OCI-LY1 (cell line): ENCODE results near the gene SLC47A2.

ENCODE experiments used
- H2AFZ ChIP-seq: fragments of 200-600 bp; sonication (generic), shearing (Covaris generic); 2 replicates; pipeline ENCODE4 v1.6.0; 2014; ENCODE audit warnings: antibody characterized with exemption, mild to moderate bottlenecking, low read length
- H3F3A ChIP-seq: fragments of 200-600 bp; sonication (generic), shearing (Covaris generic); 2 replicates; pipeline ENCODE4 v1.6.0; 2014; ENCODE audit warnings: mild to moderate bottlenecking, antibody characterized with exemption, low read length, moderate library complexity; ENCODE audit not compliant: insufficient read depth
- H3K27ac ChIP-seq: fragments of 200-600 bp; sonication (generic); 2 replicates; pipeline ENCODE4 v1.5.1; 2014; ENCODE audit warnings: low read length, mixed run types, mild to moderate bottlenecking, low read depth; ENCODE audit not compliant: poor library complexity, severe bottlenecking
- H3K27me3 ChIP-seq: fragments of 200-600 bp; sonication (generic); 2 replicates; pipeline ENCODE4 v1.6.0; 2014; ENCODE audit warnings: antibody characterized with exemption, mild to moderate bottlenecking, low read length, moderate library complexity; ENCODE audit not compliant: insufficient read depth
- H3K36me3 ChIP-seq: fragments of 200-600 bp; sonication (generic); 2 replicates; pipeline ENCODE4 v1.6.1; 2014; ENCODE audit warnings: mild to moderate bottlenecking, antibody characterized with exemption, low read length, moderate library complexity, mixed read lengths; ENCODE audit not compliant: insufficient read depth
- H3K4me1 ChIP-seq: fragments of 200-600 bp; sonication (generic); 2 replicates; pipeline ENCODE4 v1.5.1; 2014; ENCODE audit warnings: mild to moderate bottlenecking, low read length, moderate library complexity; ENCODE audit not compliant: insufficient read depth, severe bottlenecking
- H3K4me2 ChIP-seq: fragments of 200-600 bp; sonication (generic), shearing (Covaris generic); 2 replicates; pipeline ENCODE4 v1.6.1; 2014; ENCODE audit warnings: low read length
- H3K4me3 ChIP-seq: fragments of 200-600 bp; sonication (generic); 2 replicates; pipeline ENCODE4 v1.5.1; 2014; ENCODE audit warnings: low read length, low read depth, mild to moderate bottlenecking, mixed read lengths; ENCODE audit not compliant: poor library complexity, severe bottlenecking
- H3K79me2 ChIP-seq: fragments of 200-600 bp; shearing (Covaris generic); 2 replicates; pipeline ENCODE4 v1.6.1; 2016; ENCODE audit warnings: mixed run types, low read length, mixed read lengths; ENCODE audit not compliant: insufficient read depth
- H3K9ac ChIP-seq: fragments of 200-600 bp; sonication (generic), shearing (Covaris generic); 2 replicates; pipeline ENCODE4 v1.6.1; 2014; ENCODE audit warnings: mild to moderate bottlenecking, low read length, mixed read lengths
- H3K9me2 ChIP-seq: fragments of 200-600 bp; sonication (generic), shearing (Covaris generic); 2 replicates; pipeline ENCODE4 v1.6.1; 2014; ENCODE audit warnings: low read depth, mild to moderate bottlenecking, low read length, mixed read lengths
- H3K9me3 ChIP-seq: fragments of 200-600 bp; shearing (Covaris generic); 2 replicates; pipeline ENCODE4 v1.6.1; 2014; ENCODE audit warnings: low read length, mixed read lengths
- H4K20me1 ChIP-seq: fragments of 200-600 bp; sonication (generic), shearing (Covaris generic); 2 replicates; pipeline ENCODE4 v1.6.0; 2016; ENCODE audit warnings: mild to moderate bottlenecking, low read length; ENCODE audit not compliant: insufficient read depth
- EZH2 ChIP-seq: fragments of 200-600 bp; sonication (generic), shearing (Covaris generic); IDR thresholded peaks from 2 replicates; pipeline ENCODE4 v1.8.0; 2017; ENCODE audit warnings: borderline replicate concordance, mixed run types, mild to moderate bottlenecking, antibody characterized with exemption, low read length, moderate library complexity, mixed read lengths
- TF ChIP-seq, protein P1 (sequence below): fragments of 200-600 bp; sonication (generic), shearing (Covaris generic); IDR thresholded peaks from 2 replicates; pipeline ENCODE4 v1.5.1; 2017; ENCODE audit warnings: mild to moderate bottlenecking, antibody characterized with exemption, low read length, moderate library complexity, mixed read lengths

Gene SLC47A2

DNA sequence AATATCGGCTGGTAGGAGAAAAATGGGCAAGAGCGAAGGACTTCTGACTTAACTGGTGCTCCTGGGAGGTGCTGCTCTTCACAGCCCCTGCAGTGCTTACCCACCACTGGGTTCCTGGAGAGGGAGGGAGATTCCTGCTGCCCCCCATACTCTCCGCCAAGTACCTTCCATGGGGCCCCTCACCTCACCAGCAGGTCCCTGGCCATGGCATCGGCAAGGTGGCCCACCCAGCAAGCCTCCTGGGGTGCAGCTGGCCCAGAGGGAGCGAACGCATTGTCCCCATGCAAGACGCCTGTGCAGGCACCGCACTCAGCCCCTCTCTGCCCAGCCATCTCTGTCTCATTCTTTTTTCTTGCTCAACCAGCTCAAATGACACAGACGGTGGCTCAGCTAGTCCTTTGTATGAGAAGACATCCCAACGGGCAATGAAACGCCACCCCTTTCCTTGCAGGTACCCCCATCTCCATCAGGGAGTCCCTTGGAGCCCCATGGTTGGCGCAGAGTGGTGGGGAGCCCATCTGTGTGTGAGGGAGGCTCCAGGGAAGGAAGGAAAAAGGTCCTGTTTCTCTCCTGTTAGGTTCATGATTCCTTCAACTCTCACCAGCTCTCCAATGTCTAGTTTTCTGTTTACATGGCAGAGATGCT is 41.3 kb upstream of the SLC47A2 start:
- H2AFZ ChIP-seq = no peak overlapping the region
- TF ChIP-seq EZH2 = no peak
- TF ChIP-seq, protein P1, sequence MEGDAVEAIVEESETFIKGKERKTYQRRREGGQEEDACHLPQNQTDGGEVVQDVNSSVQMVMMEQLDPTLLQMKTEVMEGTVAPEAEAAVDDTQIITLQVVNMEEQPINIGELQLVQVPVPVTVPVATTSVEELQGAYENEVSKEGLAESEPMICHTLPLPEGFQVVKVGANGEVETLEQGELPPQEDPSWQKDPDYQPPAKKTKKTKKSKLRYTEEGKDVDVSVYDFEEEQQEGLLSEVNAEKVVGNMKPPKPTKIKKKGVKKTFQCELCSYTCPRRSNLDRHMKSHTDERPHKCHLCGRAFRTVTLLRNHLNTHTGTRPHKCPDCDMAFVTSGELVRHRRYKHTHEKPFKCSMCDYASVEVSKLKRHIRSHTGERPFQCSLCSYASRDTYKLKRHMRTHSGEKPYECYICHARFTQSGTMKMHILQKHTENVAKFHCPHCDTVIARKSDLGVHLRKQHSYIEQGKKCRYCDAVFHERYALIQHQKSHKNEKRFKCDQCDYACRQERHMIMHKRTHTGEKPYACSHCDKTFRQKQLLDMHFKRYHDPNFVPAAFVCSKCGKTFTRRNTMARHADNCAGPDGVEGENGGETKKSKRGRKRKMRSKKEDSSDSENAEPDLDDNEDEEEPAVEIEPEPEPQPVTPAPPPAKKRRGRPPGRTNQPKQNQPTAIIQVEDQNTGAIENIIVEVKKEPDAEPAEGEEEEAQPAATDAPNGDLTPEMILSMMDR = no peak
- H4K20me1 ChIP-seq = no peaks in the 10 kb centered on the region
- no peak overlapping the region for H3K27ac ChIP-seq
- no peaks in the 10 kb centered on the region for H3K27me3 ChIP-seq
- H3K79me2 ChIP-seq = no peaks in the 10 kb centered on the region
- H3K9ac ChIP-seq = no peak overlapping the region
- H3K9me2 ChIP-seq = no peaks in the 10 kb centered on the region
- H3K9me3 ChIP-seq = no peaks in the 10 kb centered on the region
- no peak overlapping the region for H3K4me2 ChIP-seq
- H3F3A ChIP-seq = no peaks in the 10 kb centered on the region
- no peak overlapping the region for H3K4me3 ChIP-seq
- H3K36me3 ChIP-seq = no peaks in the 10 kb centered on the region
- peaks cover 6% of the 10 kb centered on the region for H3K4me1 ChIP-seq

DNA sequence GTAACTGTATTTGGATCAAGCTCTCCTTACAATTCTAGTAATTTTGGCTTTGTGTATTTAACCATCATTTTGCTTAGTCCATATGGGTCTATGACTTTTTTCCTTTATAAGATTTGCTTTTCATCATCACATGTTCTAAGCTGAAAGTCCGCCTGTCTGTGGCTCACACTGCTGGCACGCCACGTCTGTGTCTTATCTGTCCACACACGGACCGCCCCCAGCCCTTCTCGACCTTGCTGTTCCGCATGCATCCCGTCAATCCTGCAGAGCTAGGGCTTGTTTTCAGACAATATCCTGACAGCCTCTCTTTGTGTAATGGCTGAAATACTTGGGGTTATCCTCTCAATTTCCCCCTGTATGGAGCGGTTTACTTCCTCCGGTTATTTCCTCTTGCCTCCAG is 40.2 kb upstream of the SLC47A2 start:
- no peak overlapping the region for H3K4me3 ChIP-seq
- H3K79me2 ChIP-seq = no peaks in the 10 kb centered on the region
- H3K4me1 ChIP-seq = peaks cover 6% of the 10 kb centered on the region
- H3K9me3 ChIP-seq = no peaks in the 10 kb centered on the region
- no peaks in the 10 kb centered on the region for H3F3A ChIP-seq
- no peaks in the 10 kb centered on the region for H4K20me1 ChIP-seq
- no peaks in the 10 kb centered on the region for H3K9me2 ChIP-seq
- H3K4me2 ChIP-seq = no peak overlapping the region
- H3K27me3 ChIP-seq = no peaks in the 10 kb centered on the region
- H3K36me3 ChIP-seq = no peaks in the 10 kb centered on the region
- H3K9ac ChIP-seq = no peak overlapping the region
- H2AFZ ChIP-seq = no peak overlapping the region
- no peak overlapping the region for H3K27ac ChIP-seq
- TF ChIP-seq EZH2 = no peak
- TF ChIP-seq, protein P1 = no peak

DNA sequence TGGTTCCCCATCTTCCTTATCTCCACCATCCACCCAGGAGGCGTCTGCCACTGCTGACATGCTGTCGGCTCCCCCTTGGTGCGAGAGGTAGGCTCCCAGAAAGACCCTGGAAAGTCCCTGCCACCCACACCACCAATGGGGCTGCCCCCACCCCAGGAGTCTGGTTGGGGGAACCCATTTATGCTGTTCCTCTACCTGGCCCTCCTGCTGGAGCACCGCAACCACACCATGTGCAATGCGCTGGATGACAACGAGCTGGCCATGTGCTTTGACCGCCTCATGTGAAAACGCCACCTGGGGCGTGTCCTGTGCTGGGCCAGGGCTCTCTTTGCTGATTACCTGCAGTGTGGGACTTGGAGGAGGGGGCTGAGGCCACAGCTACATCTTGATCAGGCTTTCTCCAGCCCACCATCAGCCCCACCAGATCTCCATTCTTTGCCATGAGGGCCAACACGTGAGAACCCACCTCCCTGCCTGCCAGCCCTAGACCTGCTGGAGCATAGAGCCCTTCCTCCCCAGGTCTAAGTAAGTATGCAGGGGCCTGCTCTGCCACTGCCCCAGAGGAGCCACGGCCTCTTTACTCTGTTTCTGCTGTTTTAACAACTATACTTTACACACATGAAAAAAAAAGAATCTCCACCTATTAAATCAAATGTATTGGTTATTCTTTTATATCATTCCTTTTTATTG is 39.6 kb upstream of the SLC47A2 start:
- Histone ChIP-seq H3K9me2 (no peaks in the 10 kb centered on the region), H3K27ac (no peak overlapping the region)

More for the DNA sequence above, 39.6 kb upstream of the SLC47A2 start:
- Histone ChIP-seq H3K36me3 (no peaks in the 10 kb centered on the region), H3K4me2 (no peak overlapping the region), H3K9ac (no peak overlapping the region), H3F3A (no peaks in the 10 kb centered on the region), H3K9me3 (no peaks in the 10 kb centered on the region), H3K4me1 (peaks cover 6% of the 10 kb centered on the region), H3K4me3 (no peak overlapping the region), H2AFZ (no peak overlapping the region), H4K20me1 (no peaks in the 10 kb centered on the region), H3K27me3 (no peaks in the 10 kb centered on the region), H3K79me2 (no peaks in the 10 kb centered on the region)
- TF ChIP-seq, protein P1 = no peak
- TF ChIP-seq EZH2 = no peak
